ENCODE data around the gene VWA7.
"Not testable (repeated sequence)": the region's sequence is repeated elsewhere in the genome, so short reads cannot be mapped to it uniquely, and the experiment has no call there.

- not testable (repeated sequence) for TF ChIP-seq CTCF (IDR thresholded peaks at IDR 0.05; ENCODE audit: borderline replicate concordance, extremely low read depth, low read length, poor library complexity, severe bottlenecking); EZH2 (IDR thresholded peaks at IDR 0.05; ENCODE audit: borderline replicate concordance, low read depth, low read length, severe bottlenecking)
Measured at GRCh38 chr6:31808599-31808998, 31.5 kb upstream of the VWA7 start.

Measured in DND-41 (cell line).